Measurements from ENCODE around the gene TEX13B. TPM values are rescaled to one million over a fixed set of nuclear protein-coding genes. Genes with fewer than 3 reads are reported as not detected.
A peak's percentile ranks its signal among the peaks of the same experiment; 100 is the strongest.

Gene TEX13B
- not detected for total RNA-seq
- polyA plus RNA-seq = not detected

- Mint-ChIP-seq H3K9me3 (peaks cover 0 to 2% (median 0%) of the 10 kb centered on the region in 7 donors), H3K4me3 (no peak within 1 kb of the TSS), H3K4me1 (peaks cover 0 to 8% (median 0%) of the 10 kb centered on the region in 4 donors), H3K36me3 (no peaks in the 10 kb centered on the region), H3K27ac (peak within 1 kb of the TSS in 1 of 3 donors; percentile 3), H3K27me3 (no peaks in the 10 kb centered on the region)
- Histone ChIP-seq H3K4me1 (ENCODE audit: control insufficient read depth, insufficient read depth, low read length, poor library complexity, severe bottlenecking) (no peaks in the 10 kb centered on the region), H3K4me3 (ENCODE audit: low read depth, low read length) (no peak within 1 kb of the TSS), H3K27ac (ENCODE audit: insufficient read depth, low read length, poor library complexity, severe bottlenecking) (no peak within 1 kb of the TSS), H3K36me3 (ENCODE audit: control insufficient read depth, insufficient read depth, low read length) (no peaks in the 10 kb centered on the region), H3K9me3 (ENCODE audit: control insufficient read depth in 2 of 2, low read length in 2 of 2) (no peaks in the 10 kb centered on the region), H3K27me3 (ENCODE audit: control insufficient read depth, insufficient read depth, low read length) (no peaks in the 10 kb centered on the region)
- DNase-seq = no peak
- no peak for ATAC-seq (ENCODE audit: low read depth in 2 of 2)
Measured at GRCh38 chrX:107982356-107982755, at the start of gene TEX13B. Gene TEX13B, minus strand, starts transcription at chrX:107982370. Its CDS starts 243 bp downstream, at chrX:107982127.

GRCh38 chrX:108029928-108030711 is 48.0 kb upstream of the TEX13B start:
- Histone ChIP-seq H3K9me3 (ENCODE audit: control insufficient read depth in 2 of 2, low read length in 2 of 2) (no peaks in the 10 kb centered on the region), H3K4me1 (ENCODE audit: control insufficient read depth, insufficient read depth, low read length, poor library complexity, severe bottlenecking) (peaks cover 4% of the 10 kb centered on the region), H3K27ac (ENCODE audit: insufficient read depth, low read length, poor library complexity, severe bottlenecking) (no peak overlapping the region), H3K27me3 (ENCODE audit: control insufficient read depth, insufficient read depth, low read length) (no peaks in the 10 kb centered on the region), H3K4me3 (ENCODE audit: low read depth, low read length) (no peak overlapping the region), H3K36me3 (ENCODE audit: control insufficient read depth, insufficient read depth, low read length) (no peaks in the 10 kb centered on the region)
- H3K4me3 Mint-ChIP-seq = peak overlapping the region in 1 of 4 donors; percentile 22
- no peaks in the 10 kb centered on the region for H3K27me3 Mint-ChIP-seq
- H3K27ac Mint-ChIP-seq = peak overlapping the region in 2 of 3 donors; percentile 31 to 36
- ATAC-seq (ENCODE audit: low read depth in 2 of 2) (no peak), DNase-seq (no peak)
- H3K9me3 Mint-ChIP-seq = no peaks in the 10 kb centered on the region
- no peaks in the 10 kb centered on the region for H3K36me3 Mint-ChIP-seq
- H3K4me1 Mint-ChIP-seq = peaks cover 6 to 65% (median 31%) of the 10 kb centered on the region in 4 donors

- H3K4me1 Mint-ChIP-seq = peaks cover 14 to 67% (median 38%) of the 10 kb centered on the region in 4 donors
- ATAC-seq (ENCODE audit: low read depth in 2 of 2) (no peak), DNase-seq (no peak)
- peak overlapping the region in 2 of 3 donors; percentile 7 to 22 for H3K27ac Mint-ChIP-seq
- Histone ChIP-seq H3K4me1 (ENCODE audit: control insufficient read depth, insufficient read depth, low read length, poor library complexity, severe bottlenecking) (peaks cover 4% of the 10 kb centered on the region), H3K27me3 (ENCODE audit: control insufficient read depth, insufficient read depth, low read length) (no peaks in the 10 kb centered on the region), H3K4me3 (ENCODE audit: low read depth, low read length) (no peak overlapping the region), H3K27ac (ENCODE audit: insufficient read depth, low read length, poor library complexity, severe bottlenecking) (no peak overlapping the region), H3K36me3 (ENCODE audit: control insufficient read depth, insufficient read depth, low read length) (no peaks in the 10 kb centered on the region), H3K9me3 (ENCODE audit: control insufficient read depth in 2 of 2, low read length in 2 of 2) (no peaks in the 10 kb centered on the region)
- no peaks in the 10 kb centered on the region for H3K27me3 Mint-ChIP-seq
- H3K4me3 Mint-ChIP-seq = no peak overlapping the region
- no peaks in the 10 kb centered on the region for H3K9me3 Mint-ChIP-seq
- no peaks in the 10 kb centered on the region for H3K36me3 Mint-ChIP-seq
Measured at GRCh38 chrX:108028854-108029253, 46.7 kb upstream of the TEX13B start.

GRCh38 chrX:108025954-108026600 is 43.9 kb upstream of the TEX13B start:
- H3K27me3 ChIP-seq (ENCODE audit: control insufficient read depth, insufficient read depth, low read length) = no peaks in the 10 kb centered on the region
- no peak overlapping the region for H3K27ac ChIP-seq (ENCODE audit: insufficient read depth, low read length, poor library complexity, severe bottlenecking)
- Mint-ChIP-seq H3K27ac (peak overlapping the region in 1 of 3 donors; percentile 31), H3K4me1 (peaks cover 21 to 76% (median 44%) of the 10 kb centered on the region in 4 donors), H3K9me3 (peaks cover 0 to 1% (median 0%) of the 10 kb centered on the region in 7 donors), H3K4me3 (peak overlapping the region in 3 of 4 donors; percentile 4 to 21 (median 7)), H3K27me3 (no peaks in the 10 kb centered on the region), H3K36me3 (peaks cover 9% of the 10 kb centered on the region)
- H3K36me3 ChIP-seq (ENCODE audit: control insufficient read depth, insufficient read depth, low read length) = no peaks in the 10 kb centered on the region
- no peaks in the 10 kb centered on the region for H3K9me3 ChIP-seq (ENCODE audit: control insufficient read depth in 2 of 2, low read length in 2 of 2)
- H3K4me1 ChIP-seq (ENCODE audit: control insufficient read depth, insufficient read depth, low read length, poor library complexity, severe bottlenecking) = peaks cover 25% of the 10 kb centered on the region
- H3K4me3 ChIP-seq (ENCODE audit: low read depth, low read length) = peak overlapping the region; percentile 24
- peak; percentile 64 to 79 for ATAC-seq (ENCODE audit: low read depth in 2 of 2)
- peak in 2 of 3 donors; percentile 7 to 26 for DNase-seq

GRCh38 chrX:108025376-108025775 is 43.2 kb upstream of the TEX13B start:
- H3K4me1 Mint-ChIP-seq = peaks cover 23 to 76% (median 44%) of the 10 kb centered on the region in 4 donors
- H3K9me3 Mint-ChIP-seq = peaks cover 0 to 1% (median 0%) of the 10 kb centered on the region in 7 donors
- Histone ChIP-seq H3K4me1 (ENCODE audit: control insufficient read depth, insufficient read depth, low read length, poor library complexity, severe bottlenecking) (peaks cover 28% of the 10 kb centered on the region), H3K27me3 (ENCODE audit: control insufficient read depth, insufficient read depth, low read length) (no peaks in the 10 kb centered on the region), H3K4me3 (ENCODE audit: low read depth, low read length) (no peak overlapping the region), H3K27ac (ENCODE audit: insufficient read depth, low read length, poor library complexity, severe bottlenecking) (no peak overlapping the region), H3K36me3 (ENCODE audit: control insufficient read depth, insufficient read depth, low read length) (no peaks in the 10 kb centered on the region), H3K9me3 (ENCODE audit: control insufficient read depth in 2 of 2, low read length in 2 of 2) (no peaks in the 10 kb centered on the region)
- no peaks in the 10 kb centered on the region for H3K27me3 Mint-ChIP-seq
- peaks cover 9% of the 10 kb centered on the region for H3K36me3 Mint-ChIP-seq
- ATAC-seq (ENCODE audit: low read depth in 2 of 2) (no peak), DNase-seq (no peak)
- no peak overlapping the region for H3K27ac Mint-ChIP-seq
- H3K4me3 Mint-ChIP-seq = peak overlapping the region in 1 of 4 donors; percentile 27

GRCh38 chrX:108022491-108023089 is 40.4 kb upstream of the TEX13B start:
- Mint-ChIP-seq H3K27ac (peak overlapping the region; percentile 59 to 69 (median 67)), H3K36me3 (peaks cover 9% of the 10 kb centered on the region), H3K9me3 (peaks cover 0 to 1% (median 0%) of the 10 kb centered on the region in 7 donors), H3K4me3 (peak overlapping the region; percentile 50 to 81 (median 60)), H3K27me3 (no peaks in the 10 kb centered on the region), H3K4me1 (peaks cover 25 to 86% (median 42%) of the 10 kb centered on the region in 4 donors)
- peak overlapping the region; percentile 81 for H3K4me3 ChIP-seq (ENCODE audit: low read depth, low read length)
- peak in 1 of 3 donors; percentile 48 for DNase-seq
- no peaks in the 10 kb centered on the region for H3K9me3 ChIP-seq (ENCODE audit: control insufficient read depth in 2 of 2, low read length in 2 of 2)
- no peak for ATAC-seq (ENCODE audit: low read depth in 2 of 2)
- no peak overlapping the region for H3K27ac ChIP-seq (ENCODE audit: insufficient read depth, low read length, poor library complexity, severe bottlenecking)
- no peaks in the 10 kb centered on the region for H3K36me3 ChIP-seq (ENCODE audit: control insufficient read depth, insufficient read depth, low read length)
- no peaks in the 10 kb centered on the region for H3K27me3 ChIP-seq (ENCODE audit: control insufficient read depth, insufficient read depth, low read length)
- H3K4me1 ChIP-seq (ENCODE audit: control insufficient read depth, insufficient read depth, low read length, poor library complexity, severe bottlenecking) = peaks cover 50% of the 10 kb centered on the region

GRCh38 chrX:108020631-108021030 is 38.5 kb upstream of the TEX13B start:
- Mint-ChIP-seq H3K36me3 (peaks cover 9% of the 10 kb centered on the region), H3K27me3 (no peaks in the 10 kb centered on the region), H3K27ac (peak overlapping the region; percentile 94 to 100 (median 95)), H3K9me3 (peaks cover 0 to 1% (median 0%) of the 10 kb centered on the region in 7 donors), H3K4me3 (peak overlapping the region; percentile 81 to 98 (median 93)), H3K4me1 (peaks cover 19 to 87% (median 38%) of the 10 kb centered on the region in 4 donors)
- Histone ChIP-seq H3K4me3 (ENCODE audit: low read depth, low read length) (peak overlapping the region; percentile 81), H3K4me1 (ENCODE audit: control insufficient read depth, insufficient read depth, low read length, poor library complexity, severe bottlenecking) (peaks cover 61% of the 10 kb centered on the region), H3K27ac (ENCODE audit: insufficient read depth, low read length, poor library complexity, severe bottlenecking) (peak overlapping the region; percentile 58), H3K27me3 (ENCODE audit: control insufficient read depth, insufficient read depth, low read length) (no peaks in the 10 kb centered on the region), H3K9me3 (ENCODE audit: control insufficient read depth in 2 of 2, low read length in 2 of 2) (no peaks in the 10 kb centered on the region), H3K36me3 (ENCODE audit: control insufficient read depth, insufficient read depth, low read length) (no peaks in the 10 kb centered on the region)
- DNase-seq (peak in 2 of 3 donors; percentile 42 to 54), ATAC-seq (ENCODE audit: low read depth in 2 of 2) (no peak)

All from CD4-positive, CD25-positive, alpha-beta regulatory T cell (primary cell).